ENCODE results near the gene C4BPA.

C4BPA gene

DNA sequence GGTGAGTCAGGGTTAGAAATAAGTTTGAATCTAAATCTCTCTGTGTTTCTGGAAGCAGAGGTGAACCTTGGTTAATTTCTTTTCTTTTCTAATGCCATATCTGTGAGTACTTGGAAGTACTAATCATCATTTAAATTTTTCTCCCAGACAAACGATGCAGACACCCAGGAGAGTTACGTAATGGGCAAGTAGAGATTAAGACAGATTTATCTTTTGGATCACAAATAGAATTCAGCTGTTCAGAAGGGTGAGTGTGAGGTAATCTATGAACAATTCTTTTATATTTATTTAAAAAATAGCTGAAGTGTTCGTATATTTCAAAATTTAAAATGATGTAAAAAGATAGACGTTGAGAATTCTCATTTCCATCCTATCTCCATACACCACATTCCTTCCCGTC lies 11.2 kb downstream of the C4BPA start:
- no peak for TF ChIP-seq ZNF274 (IDR thresholded peaks at IDR 0.05; ENCODE audit: low read depth, low read length)
- H3K4me3 ChIP-seq (ENCODE audit: low read length), result no peak overlapping the region

DNA sequence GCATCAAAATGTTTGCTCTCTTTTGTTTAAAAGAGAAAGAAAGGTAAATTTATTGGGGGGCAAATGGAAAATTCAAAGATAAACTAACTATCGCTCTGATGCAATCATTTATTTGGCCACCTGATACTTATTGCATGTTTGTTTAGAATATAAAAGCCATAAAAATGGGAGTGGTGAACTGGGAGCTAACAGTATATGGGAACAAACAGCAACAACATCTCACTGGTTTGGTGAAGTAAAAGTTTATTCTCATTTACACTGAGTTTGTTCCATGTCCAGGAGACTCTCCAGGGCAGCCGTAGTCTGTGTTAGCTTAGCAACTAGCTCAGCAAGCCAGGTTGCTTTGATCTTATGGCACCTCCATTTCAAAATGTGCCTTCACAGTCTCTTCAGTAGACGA lies 20.4 kb downstream of the C4BPA start:
- H3K4me3 ChIP-seq (ENCODE audit: low read length), result no peak overlapping the region
- TF ChIP-seq ZNF274 (IDR thresholded peaks at IDR 0.05; ENCODE audit: low read depth, low read length), result no peak

DNA sequence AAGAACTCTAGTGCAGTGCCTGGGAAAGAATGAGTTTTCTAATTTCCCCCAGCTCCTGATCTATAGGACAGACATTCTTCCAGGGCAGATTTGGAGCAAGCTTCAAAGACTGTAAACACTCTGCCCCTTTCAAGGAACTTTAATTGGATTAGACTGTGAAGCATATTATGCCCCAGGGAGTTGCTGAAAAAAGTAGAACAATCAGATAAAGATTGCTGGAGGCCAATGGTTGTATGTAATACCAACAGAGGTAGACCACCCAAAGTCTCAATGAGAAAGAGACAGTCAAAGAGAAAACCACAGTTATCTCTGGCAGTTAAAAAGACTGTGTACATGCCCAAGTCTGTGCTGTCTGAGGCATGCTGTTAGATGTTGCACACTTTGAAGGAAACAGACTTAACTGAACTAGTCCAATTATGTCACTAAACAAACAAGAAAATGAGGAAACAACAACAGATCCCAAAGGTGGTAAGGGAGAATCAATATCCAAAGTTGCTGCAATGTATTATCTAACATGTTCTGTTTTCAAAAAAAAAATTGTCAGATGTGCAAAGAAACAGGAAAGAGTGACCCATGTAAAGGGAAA lies 24.4 kb downstream of the C4BPA start:
- no peak for TF ChIP-seq ZNF274 (IDR thresholded peaks at IDR 0.05; ENCODE audit: low read depth, low read length)
- no peak overlapping the region for H3K4me3 ChIP-seq (ENCODE audit: low read length)

GRCh38 chr1:207129053-207129452 lies 25.0 kb downstream of the C4BPA start:
- H3K4me3 ChIP-seq (ENCODE audit: low read length), result no peak overlapping the region
- no peak for TF ChIP-seq ZNF274 (IDR thresholded peaks at IDR 0.05; ENCODE audit: low read depth, low read length)

GRCh38 chr1:207130252-207131036 lies 26.4 kb downstream of the C4BPA start:
- no peak overlapping the region for H3K4me3 ChIP-seq (ENCODE audit: low read length)
- no peak for TF ChIP-seq ZNF274 (IDR thresholded peaks at IDR 0.05; ENCODE audit: low read depth, low read length)

- no peak for TF ChIP-seq ZNF274 (IDR thresholded peaks at IDR 0.05; ENCODE audit: low read depth, low read length)
- H3K4me3 ChIP-seq (ENCODE audit: low read length), result no peak overlapping the region
Observed at GRCh38 chr1:207131163-207131562, 27.1 kb downstream of the C4BPA start.

DNA sequence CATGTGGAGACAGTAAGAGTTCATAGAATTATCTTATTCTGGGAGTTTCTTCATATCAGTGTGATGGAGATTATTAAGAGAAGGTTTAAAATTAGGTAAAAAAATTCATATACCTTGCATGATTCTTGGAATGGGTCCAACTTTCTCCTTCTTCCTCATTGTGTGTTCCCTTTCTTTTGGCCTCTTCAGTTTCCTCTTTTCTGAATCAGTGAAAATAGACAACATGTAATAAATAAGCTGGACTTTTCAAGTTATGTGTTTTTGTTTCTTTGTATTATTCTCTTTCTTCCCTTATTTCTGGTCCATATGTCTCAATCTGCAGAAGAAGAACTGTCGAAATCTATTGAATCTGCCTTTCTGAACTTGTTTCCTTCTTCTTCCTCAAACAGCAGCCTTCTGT lies 30.5 kb downstream of the C4BPA start:
- no peak overlapping the region for H3K4me3 ChIP-seq (ENCODE audit: low read length)
- TF ChIP-seq ZNF274 (IDR thresholded peaks at IDR 0.05; ENCODE audit: low read depth, low read length), result no peak

DNA sequence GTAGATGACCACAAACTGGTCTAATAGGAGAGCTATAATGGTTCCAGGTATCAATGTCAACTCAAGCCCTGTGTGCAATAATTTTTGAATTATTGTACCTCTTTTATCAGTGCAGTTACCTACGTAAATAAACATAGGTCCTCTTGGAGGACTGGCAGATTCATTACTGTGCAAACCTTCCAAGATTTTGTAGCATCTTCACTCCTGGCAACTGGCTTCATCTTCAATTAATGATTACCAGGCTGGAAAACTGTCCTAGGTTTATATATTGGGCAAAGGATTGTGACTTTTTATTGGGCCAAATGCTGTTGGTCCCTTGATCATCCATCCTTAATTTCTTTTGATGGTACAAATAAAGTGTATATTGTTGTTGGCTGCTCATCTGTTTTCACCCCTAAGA lies 35.6 kb downstream of the C4BPA start:
- no peak for TF ChIP-seq ZNF274 (IDR thresholded peaks at IDR 0.05; ENCODE audit: low read depth, low read length)
- no peak overlapping the region for H3K4me3 ChIP-seq (ENCODE audit: low read length)

DNA sequence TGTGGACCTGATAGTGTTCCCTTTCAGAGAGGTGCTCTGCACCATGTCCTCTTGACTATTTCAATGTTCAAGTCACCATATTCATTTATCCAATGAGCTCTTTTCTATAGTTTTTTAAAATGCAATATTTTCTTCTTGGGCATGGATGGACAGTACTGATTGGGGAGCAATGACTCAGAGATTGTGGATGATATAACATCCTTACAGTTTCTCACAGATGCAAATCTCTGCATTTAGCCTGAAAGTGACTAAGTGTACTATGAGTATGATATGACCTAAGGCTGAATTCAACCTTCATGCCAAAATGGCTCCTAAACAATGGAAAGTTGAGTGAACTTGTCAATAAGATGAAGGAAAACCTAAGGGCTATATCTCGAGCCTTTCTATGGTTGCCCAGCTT lies 36.5 kb downstream of the C4BPA start:
- no peak overlapping the region for H3K4me3 ChIP-seq (ENCODE audit: low read length)
- no peak for TF ChIP-seq ZNF274 (IDR thresholded peaks at IDR 0.05; ENCODE audit: low read depth, low read length)

DNA sequence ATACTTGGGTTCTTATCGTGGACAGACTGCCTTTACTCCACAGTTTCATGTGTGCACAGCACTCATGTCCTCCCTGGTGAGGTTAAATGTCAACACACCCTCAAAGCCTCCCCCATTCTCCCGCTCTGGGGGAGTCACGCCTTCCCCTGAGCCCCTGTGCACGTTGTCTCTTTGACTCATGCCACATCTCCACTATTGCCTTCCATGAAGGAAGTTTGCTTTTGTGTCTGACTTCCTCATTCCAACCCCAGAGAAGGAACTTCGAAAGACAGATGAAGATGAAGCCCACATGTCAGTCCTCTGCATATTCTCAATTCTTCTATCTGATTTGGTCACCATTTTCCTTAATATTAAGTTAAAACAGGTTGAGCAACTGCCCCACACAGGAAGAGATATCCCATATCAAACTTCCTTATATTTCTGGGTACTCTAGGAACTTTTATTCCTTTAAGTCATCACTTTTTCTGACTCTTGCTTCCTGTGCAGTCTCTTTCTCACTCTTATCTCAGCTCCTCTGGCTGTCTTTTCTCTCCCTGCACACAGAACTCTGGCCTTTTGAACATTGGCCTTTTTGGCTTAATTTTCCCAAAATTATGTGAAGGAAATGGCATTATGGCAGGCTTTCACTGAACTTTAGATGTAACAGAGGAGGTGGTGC lies 41.5 kb downstream of the C4BPA start:
- TF ChIP-seq ZNF274 (IDR thresholded peaks at IDR 0.05; ENCODE audit: low read depth, low read length), result no peak
- H3K4me3 ChIP-seq (ENCODE audit: low read length), result no peak overlapping the region

GRCh38 chr1:207151920-207152319 lies 47.9 kb downstream of the C4BPA start:
- no peak for TF ChIP-seq ZNF274 (IDR thresholded peaks at IDR 0.05; ENCODE audit: low read depth, low read length)

GRCh38 chr1:207152792-207153468 lies 48.9 kb downstream of the C4BPA start:
- H3K4me3 ChIP-seq (ENCODE audit: low read length), result no peak overlapping the region
- TF ChIP-seq ZNF274 (IDR thresholded peaks at IDR 0.05; ENCODE audit: low read depth, low read length), result no peak

More at GRCh38 chr1:207151920-207152319, 47.9 kb downstream of the C4BPA start:
- no peak overlapping the region for H3K4me3 ChIP-seq (ENCODE audit: low read length)

GRCh38 chr1:207155028-207155427 lies 51.0 kb downstream of the C4BPA start:
- no peak for TF ChIP-seq ZNF274 (IDR thresholded peaks at IDR 0.05; ENCODE audit: low read depth, low read length)
- H3K4me3 ChIP-seq (ENCODE audit: low read length), result no peak overlapping the region

DNA sequence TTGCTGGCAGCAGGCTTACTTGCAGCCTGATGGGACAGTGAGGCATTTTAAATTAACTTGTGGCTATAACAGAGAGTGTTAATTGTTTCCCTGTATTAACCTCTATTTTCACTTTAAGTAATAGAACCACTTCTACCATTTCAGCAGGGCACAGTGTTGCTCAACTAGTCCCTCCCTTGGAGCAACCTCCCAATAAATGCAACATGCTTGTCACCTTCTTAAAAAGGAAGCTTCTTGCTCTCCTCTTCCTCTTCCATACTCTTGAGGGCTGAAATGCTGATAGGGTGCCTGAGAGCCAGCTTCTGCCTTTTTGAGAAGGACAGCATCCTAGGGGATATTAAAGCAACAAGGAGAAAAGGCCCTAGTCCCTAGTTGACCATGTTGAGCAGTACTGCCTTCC lies 52.1 kb downstream of the C4BPA start:
- no peak for TF ChIP-seq ZNF274 (IDR thresholded peaks at IDR 0.05; ENCODE audit: low read depth, low read length)
- H3K4me3 ChIP-seq (ENCODE audit: low read length), result no peak overlapping the region
